ENCODE results near the gene PTGDR. TPM values are rescaled to one million over a fixed set of nuclear protein-coding genes. Genes with fewer than 3 reads are reported as not detected.

Gene PTGDR
- total and polyA plus RNA-seq, 10 of the 15 experiments (the other 5 are each of a cell fraction or from before 2014, with no cell fraction given), result not detected

- TF ChIP-seq EGR1 (IDR thresholded peaks at IDR 0.05; ENCODE audit: borderline replicate concordance in 1 of 2, low read depth in 2 of 2, low read length in 2 of 2), result no peak
Observed at GRCh38 chr14:52235866-52236510, 31.5 kb upstream of the PTGDR start (continued).

- RAD21 ChIA-PET (ENCODE audit: unreplicated experiment), result no interaction called here
- no TSS peak for BruUV-seq (replicated peaks)
- in situ Hi-C loops (cut with MboI), result no loop called here
- SMC1A ChIA-PET (ENCODE audit: uncharacterized antibody, unreplicated experiment), result no interaction called here
- Histone ChIP-seq H3K27me3 (replicated peaks in 1 of 2; ENCODE audit: control insufficient read depth in 2 of 2, insufficient read depth in 2 of 2, low read length in 1 of 2) (no peaks in the 10 kb centered on the region), H3K27ac (ENCODE audit: control insufficient read depth, insufficient read depth) (no peak overlapping the region), H3K4me2 (ENCODE audit: control insufficient read depth, insufficient read depth) (no peak overlapping the region), H3K36me3 (ENCODE audit: control insufficient read depth in 2 of 2, insufficient read depth in 2 of 2, low read length in 1 of 2) (no peaks in the 10 kb centered on the region), H3K4me1 (ENCODE audit: control insufficient read depth, insufficient read depth, low read length) (no peaks in the 10 kb centered on the region), H3K79me2 (ENCODE audit: control insufficient read depth, insufficient read depth, low read length) (no peaks in the 10 kb centered on the region), H3K9me3 (replicated peaks; ENCODE audit: control insufficient read depth, insufficient read depth, low read length) (no peaks in the 10 kb centered on the region), H2AFZ (ENCODE audit: control insufficient read depth, low read depth, low read length) (no peak overlapping the region), H4K20me1 (ENCODE audit: control insufficient read depth, insufficient read depth) (no peaks in the 10 kb centered on the region), H3K4me3 (no peak overlapping the region), H3K9ac (ENCODE audit: control insufficient read depth, insufficient read depth, low read length) (no peak overlapping the region)
- 6% methylated on average over 1 of the region's 1 CpG for WGBS (ENCODE audit: insufficient coverage, insufficient replicate concordance, low lambda C conversion rate, missing lambda C conversion rate)
- DNase-seq (ENCODE audit: low read depth, low spot score) (no peak), FAIRE-seq (no peak), ATAC-seq (no peak)
- intact Hi-C loops (cut with micrococcal nuclease; ENCODE audit: unreplicated experiment), result no loop called here
- CTCF ChIA-PET, result no interaction called here
- POLR2A ChIA-PET, result no interaction called here
- TF ChIP-seq FOS (IDR thresholded peaks at IDR 0.05; ENCODE audit: borderline replicate concordance, extremely low read depth, insufficient read length) (no peak), RB1 (IDR thresholded peaks at IDR 0.05; ENCODE audit: borderline replicate concordance) (no peak), GABPA (IDR thresholded peaks at IDR 0.05; ENCODE audit: low read depth) (no peak), STAT3 (IDR thresholded peaks at IDR 0.05; ENCODE audit: low read depth, low read length) (no peak), PAX5 (IDR thresholded peaks at IDR 0.05; ENCODE audit: borderline replicate concordance, low read depth, low read length) (no peak), IKZF2 (IDR thresholded peaks at IDR 0.05) (no peak), IRF4 (IDR thresholded peaks at IDR 0.05; ENCODE audit: low read depth, low read length) (no peak), TAF1 (IDR thresholded peaks at IDR 0.05; ENCODE audit: borderline replicate concordance, low read depth, low read length) (no peak), CUX1 (IDR thresholded peaks at IDR 0.05; ENCODE audit: insufficient replicate concordance, low read depth, low read length) (no peak), WRNIP1 (IDR thresholded peaks at IDR 0.05; ENCODE audit: borderline replicate concordance, low read depth, low read length) (no peak), POLR2AphosphoS2 (IDR thresholded peaks at IDR 0.05; ENCODE audit: low read depth, low read length) (no peak), RAD51 (IDR thresholded peaks at IDR 0.05) (no peak), CEBPB (IDR thresholded peaks at IDR 0.05; ENCODE audit: borderline replicate concordance in 1 of 2, low read depth in 2 of 2, low read length in 2 of 2) (no peak)
Observed at GRCh38 chr14:52238682-52239081, 28.8 kb upstream of the PTGDR start.
